GM12892 (cell line): ENCODE measurements around the gene KCNMB2.

Source experiments
- POLR2A ChIP-seq: IDR thresholded peaks from 2 replicates; pipeline ENCODE4 v1.6.1; 2011; ENCODE audit warnings: low read depth, low read length, control low read depth
- POLR2AphosphoS5 ChIP-seq: IDR thresholded peaks from 2 replicates; pipeline ENCODE4 v1.6.1; 2011; ENCODE audit warnings: low read depth, low read length, control low read depth
- TAF1 ChIP-seq: IDR thresholded peaks from 2 replicates; pipeline ENCODE4 v1.6.1; 2011; ENCODE audit warnings: low read depth, mild to moderate bottlenecking, control low read depth, low read length, borderline replicate concordance

- TF ChIP-seq POLR2A (no peak), POLR2AphosphoS5 (no peak), TAF1 (no peak)
Measured at GRCh38 chr3:178671791-178672190, 135.6 kb downstream of the KCNMB2 start.
